Peyer's patch (tissue), 4 donors: ENCODE measurements around the gene ARMC9. TPM values are rescaled to one million over a fixed set of nuclear protein-coding genes. Genes with fewer than 3 reads are reported as not detected.

Experiments used
- DNase-seq, 3 donors: peaks; one replicate each; pipeline ENCODE4 v3.0.0-alpha.2; 2017 to 2019
- H3K27ac ChIP-seq, 4 donors: fragments of 200-600 bp; sonication (generic); one replicate each; pipeline ENCODE4 v1.5.1; 2016 to 2019
- H3K27me3 ChIP-seq, 2 donors: fragments of 200-600 bp; sonication (generic); one replicate each; pipeline ENCODE4 v1.5.1; 2019
- H3K36me3 ChIP-seq, 3 donors: fragments of 200-600 bp; sonication (generic); one replicate each; pipeline ENCODE4 v1.5.1; 2016 to 2019
- H3K4me1 ChIP-seq, 4 donors: fragments of 200-600 bp; sonication (generic); one replicate each; pipeline ENCODE4 v1.5.1; 2016 to 2019
- H3K4me3 ChIP-seq, 4 donors: fragments of 200-600 bp; sonication (generic); 1 replicate in 3 of 4; 2 replicates in 1 of 4; pipeline ENCODE4 v1.5.1; 2016 to 2019; ENCODE audit warnings: mild to moderate bottlenecking in 1 of 4
- H3K9me3 ChIP-seq, 4 donors: fragments of 200-600 bp; sonication (generic); one replicate each; pipeline ENCODE4 v1.5.1; 2016 to 2019; ENCODE audit warnings: mild to moderate bottlenecking in 1 of 4
- POLR2A ChIP-seq, 2 donors: fragments of 450-650 bp; IDR thresholded peaks; one replicate each; pipeline ENCODE4 v1.5.1; 2017; ENCODE audit warnings: antibody characterized with exemption in 2 of 2, mild to moderate bottlenecking in 2 of 2, moderate library complexity in 2 of 2
- total RNA-seq, 4 donors: library from RNA; depleted of rRNA; stranded (reverse); fragments of >200 nt; gene quantifications; one replicate each; pipeline ENCODE4 v1.1.0, GENCODE V29; 2016
- TF ChIP-seq, protein P1 (sequence below), 6 experiments: fragments of 450-650 bp in 4 of 6; fragments of 200-600 bp in 2 of 6; sonication (generic) in 1 of 6; IDR thresholded peaks; one replicate each; pipeline ENCODE4 v1.5.1; 2017 to 2019; ENCODE audit warnings: antibody characterized with exemption in 6 of 6, mild to moderate bottlenecking in 3 of 6, moderate library complexity in 1 of 6

ARMC9 gene
- total RNA-seq, 4 donors from 2014 or later, result 3.3 to 15.7 (median 10.5) TPM

DNA sequence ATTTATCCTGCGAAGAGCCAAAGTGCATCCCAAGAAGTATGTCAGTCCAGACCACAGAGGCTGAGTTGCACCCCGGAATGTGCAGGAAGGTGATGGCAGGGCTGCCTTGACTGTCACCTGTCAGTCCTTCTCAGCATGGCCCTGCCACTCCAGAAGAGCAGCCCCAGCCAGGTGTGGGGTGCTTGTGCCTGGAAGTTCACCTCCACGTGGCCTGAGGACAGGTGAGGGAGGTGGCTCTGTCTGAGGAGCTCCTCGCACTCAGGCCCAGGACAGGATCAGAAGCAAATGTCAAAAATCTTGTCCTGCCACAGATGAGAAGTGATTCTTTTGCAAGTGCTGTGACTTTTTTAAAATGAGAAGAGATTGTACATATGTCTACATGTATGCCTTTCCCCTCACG lies 165.6 kb downstream of the ARMC9 start:
- no peak overlapping the region for H3K27ac ChIP-seq
- peaks cover 0 to 7% (median 0%) of the 10 kb centered on the region in 3 donors for H3K36me3 ChIP-seq
- TF ChIP-seq, protein P1, sequence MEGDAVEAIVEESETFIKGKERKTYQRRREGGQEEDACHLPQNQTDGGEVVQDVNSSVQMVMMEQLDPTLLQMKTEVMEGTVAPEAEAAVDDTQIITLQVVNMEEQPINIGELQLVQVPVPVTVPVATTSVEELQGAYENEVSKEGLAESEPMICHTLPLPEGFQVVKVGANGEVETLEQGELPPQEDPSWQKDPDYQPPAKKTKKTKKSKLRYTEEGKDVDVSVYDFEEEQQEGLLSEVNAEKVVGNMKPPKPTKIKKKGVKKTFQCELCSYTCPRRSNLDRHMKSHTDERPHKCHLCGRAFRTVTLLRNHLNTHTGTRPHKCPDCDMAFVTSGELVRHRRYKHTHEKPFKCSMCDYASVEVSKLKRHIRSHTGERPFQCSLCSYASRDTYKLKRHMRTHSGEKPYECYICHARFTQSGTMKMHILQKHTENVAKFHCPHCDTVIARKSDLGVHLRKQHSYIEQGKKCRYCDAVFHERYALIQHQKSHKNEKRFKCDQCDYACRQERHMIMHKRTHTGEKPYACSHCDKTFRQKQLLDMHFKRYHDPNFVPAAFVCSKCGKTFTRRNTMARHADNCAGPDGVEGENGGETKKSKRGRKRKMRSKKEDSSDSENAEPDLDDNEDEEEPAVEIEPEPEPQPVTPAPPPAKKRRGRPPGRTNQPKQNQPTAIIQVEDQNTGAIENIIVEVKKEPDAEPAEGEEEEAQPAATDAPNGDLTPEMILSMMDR (IDR thresholded peaks at IDR 0.05), result no peak
- no peak for TF ChIP-seq POLR2A (IDR thresholded peaks at IDR 0.05)
- no peaks in the 10 kb centered on the region for H3K9me3 ChIP-seq
- H3K4me3 ChIP-seq, result no peak overlapping the region
- peak in 1 of 3 donors; percentile 11 for DNase-seq
- H3K4me1 ChIP-seq, result peaks cover 0 to 11% (median 2%) of the 10 kb centered on the region in 4 donors
- no peaks in the 10 kb centered on the region for H3K27me3 ChIP-seq

DNA sequence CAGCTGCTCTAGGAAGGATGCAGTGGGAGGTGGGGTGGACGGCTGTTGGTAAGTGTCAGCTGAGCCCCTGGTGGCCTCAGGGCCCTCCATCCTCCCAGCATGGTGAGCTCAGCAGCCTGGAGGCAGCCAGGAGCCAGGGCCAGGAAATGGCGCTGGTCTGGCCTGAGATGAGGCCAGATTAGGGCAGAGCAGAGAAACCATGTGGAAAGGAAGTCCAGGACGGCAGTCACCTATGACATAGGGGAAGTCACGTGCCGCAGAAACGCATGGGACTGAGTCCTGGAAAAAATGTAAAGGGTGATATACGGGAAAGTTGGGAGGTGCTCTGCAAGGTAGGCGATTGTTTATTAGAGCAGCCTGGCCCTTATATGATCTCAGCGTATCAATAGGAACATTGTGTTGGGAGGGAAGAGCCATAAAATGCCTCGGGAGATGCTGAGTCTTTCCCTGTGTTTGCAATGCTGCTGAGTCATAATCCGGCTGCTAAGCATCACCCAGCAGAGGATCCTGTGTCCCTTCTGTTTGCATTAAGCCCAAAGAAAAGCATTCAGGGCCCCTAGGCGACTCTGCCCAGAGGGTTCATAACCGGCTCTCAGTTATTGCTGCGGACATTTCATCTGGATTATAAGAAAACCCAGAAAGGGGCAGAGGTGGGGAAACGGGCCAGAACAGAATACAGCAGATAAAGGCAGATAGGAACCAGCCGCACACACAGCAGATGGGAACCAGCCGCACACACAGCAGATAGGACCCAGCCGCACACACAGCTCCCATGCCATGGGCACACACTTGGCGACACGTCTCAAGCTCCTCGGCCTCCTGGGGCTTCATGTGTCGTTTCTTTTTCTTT lies 166.8 kb downstream of the ARMC9 start:
- peak in 2 of 3 donors; percentile 65 to 71 for DNase-seq
- Histone ChIP-seq H3K4me1 (peaks cover 0 to 11% (median 2%) of the 10 kb centered on the region in 4 donors), H3K36me3 (peaks cover 0 to 7% (median 0%) of the 10 kb centered on the region in 3 donors), H3K27me3 (no peaks in the 10 kb centered on the region), H3K4me3 (no peak overlapping the region), H3K9me3 (no peaks in the 10 kb centered on the region), H3K27ac (peak overlapping the region in 3 of 4 donors; percentile 60 to 63 (median 61))
- TF ChIP-seq POLR2A (IDR thresholded peaks at IDR 0.05), result no peak
- TF ChIP-seq, protein P1 (IDR thresholded peaks at IDR 0.05), result no peak

DNA sequence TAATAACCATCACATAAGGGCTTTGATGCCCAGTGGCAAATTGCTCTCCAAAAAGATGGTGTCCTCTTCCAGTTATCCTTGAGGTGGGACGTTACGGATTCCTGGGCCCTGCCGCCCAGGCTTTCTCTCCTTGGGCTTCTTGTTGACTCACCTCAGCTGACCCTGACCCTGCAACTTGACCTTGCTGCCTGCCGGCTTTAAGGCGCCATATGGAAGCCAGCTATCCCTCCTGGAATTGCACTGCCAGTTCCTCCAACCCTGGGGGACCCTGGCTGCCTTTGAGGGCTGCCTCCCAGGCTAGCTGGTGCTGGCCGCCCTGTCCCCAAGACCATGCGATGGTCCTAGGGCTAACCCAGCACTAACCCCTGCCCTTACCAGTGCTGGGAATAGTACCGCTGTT lies 168.7 kb downstream of the ARMC9 start:
- no peak for DNase-seq
- H3K9me3 ChIP-seq, result no peaks in the 10 kb centered on the region
- H3K27ac ChIP-seq, result no peak overlapping the region
- peaks cover 0 to 6% (median 2%) of the 10 kb centered on the region in 4 donors for H3K4me1 ChIP-seq
- H3K4me3 ChIP-seq, result no peak overlapping the region
- no peaks in the 10 kb centered on the region for H3K27me3 ChIP-seq
- H3K36me3 ChIP-seq, result no peaks in the 10 kb centered on the region
- TF ChIP-seq, protein P1 (IDR thresholded peaks at IDR 0.05), result no peak
- no peak for TF ChIP-seq POLR2A (IDR thresholded peaks at IDR 0.05)

DNA sequence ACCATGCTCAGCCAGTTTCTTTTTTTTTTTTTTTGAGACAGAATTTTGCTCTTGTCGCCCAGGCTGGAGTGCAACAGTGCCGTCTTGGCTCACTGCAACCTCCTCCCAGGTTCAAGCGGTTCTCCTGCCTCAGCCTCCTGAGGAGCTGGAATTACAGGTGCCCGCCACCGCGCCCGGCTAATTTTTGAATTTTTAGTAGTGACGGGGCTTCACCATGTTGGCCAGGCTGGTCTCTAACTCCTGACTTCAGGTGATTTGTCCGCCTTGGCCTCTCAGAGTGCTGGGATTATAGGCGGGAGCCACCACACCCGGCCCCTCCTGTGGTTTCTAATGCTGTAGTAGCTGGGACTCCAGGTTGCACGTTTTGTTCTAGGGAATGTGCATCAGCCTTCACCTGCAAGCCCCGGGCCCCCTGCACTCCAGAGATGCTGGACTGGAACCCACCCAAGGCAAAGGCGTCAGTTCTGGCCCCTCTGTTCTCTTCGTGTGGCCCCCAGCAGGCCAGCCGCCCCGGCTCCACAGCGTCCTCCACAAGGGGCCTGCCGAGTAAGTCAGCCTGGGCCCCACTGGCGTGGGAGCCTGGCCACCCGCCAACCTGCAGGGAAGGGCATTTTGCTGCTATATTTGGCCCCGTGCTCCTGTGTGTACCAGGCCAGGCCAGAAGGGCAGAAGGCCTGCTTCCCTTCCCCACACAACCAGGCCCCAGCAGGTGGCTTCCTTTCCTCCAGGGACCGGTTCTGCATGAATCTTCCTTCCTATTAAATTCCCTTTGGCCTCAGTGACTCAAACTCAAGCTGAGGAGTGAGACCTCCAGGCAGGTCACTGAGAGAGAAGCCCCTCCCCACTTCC lies 171.4 kb downstream of the ARMC9 start:
- Histone ChIP-seq H3K9me3 (no peaks in the 10 kb centered on the region), H3K27ac (no peak overlapping the region), H3K27me3 (no peaks in the 10 kb centered on the region), H3K36me3 (no peaks in the 10 kb centered on the region), H3K4me3 (no peak overlapping the region), H3K4me1 (peaks cover 0 to 3% (median 0%) of the 10 kb centered on the region in 4 donors)
- DNase-seq, result no peak
- TF ChIP-seq, protein P1 (IDR thresholded peaks at IDR 0.05), result no peak
- TF ChIP-seq POLR2A (IDR thresholded peaks at IDR 0.05), result no peak

DNA sequence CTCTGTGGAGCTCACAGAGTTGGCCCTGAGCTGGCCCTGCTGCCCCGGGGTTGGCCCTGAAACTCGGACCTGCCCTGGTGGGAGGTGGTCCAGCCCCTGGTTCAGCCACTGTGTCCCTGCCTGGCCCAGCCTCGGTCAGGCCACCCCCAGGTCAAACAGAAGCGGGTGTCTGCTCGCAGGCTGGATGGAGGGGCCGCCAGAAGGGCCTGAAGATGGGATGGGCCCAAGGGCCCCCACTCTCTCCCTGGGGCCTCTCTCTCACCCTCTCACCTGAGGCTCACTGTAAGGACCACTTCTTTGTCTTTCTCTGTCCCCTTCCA lies 172.0 kb downstream of the ARMC9 start:
- no peak for DNase-seq
- no peaks in the 10 kb centered on the region for H3K4me1 ChIP-seq
- no peak overlapping the region for H3K4me3 ChIP-seq
- no peaks in the 10 kb centered on the region for H3K9me3 ChIP-seq
- TF ChIP-seq, protein P1 (IDR thresholded peaks at IDR 0.05), result no peak
- no peak for TF ChIP-seq POLR2A (IDR thresholded peaks at IDR 0.05)
- H3K36me3 ChIP-seq, result no peaks in the 10 kb centered on the region
- H3K27me3 ChIP-seq, result no peaks in the 10 kb centered on the region
- no peak overlapping the region for H3K27ac ChIP-seq
